Fibroblast of gingiva (primary cell): ENCODE measurements around the gene CCDC63.
A peak's percentile ranks its signal among the peaks of the same experiment; 100 is the strongest.

ENCODE experiments used
- DNase-seq: peaks from one replicate; pipeline ENCODE4 v3.0.0-alpha.2; 2011; ENCODE audit warnings: low read depth

CCDC63 gene

GRCh38 chr12:110846615-110847566 lies at the start of gene CCDC63:
Gene CCDC63 (plus strand): TSS chr12:110846987. CDS start chr12:110852955, 5,968 bp downstream.
- peak; percentile 35 for DNase-seq

GRCh38 chr12:110798461-110798860 lies 48.3 kb upstream of the CCDC63 start:
- DNase-seq = peak; percentile 28

GRCh38 chr12:110802489-110802888 lies 44.3 kb upstream of the CCDC63 start:
- DNase-seq = no peak

- DNase-seq = no peak
These were observed 42.4 kb upstream of the CCDC63 start for GRCh38 chr12:110804406-110804805.

- DNase-seq = no peak
These were observed 39.1 kb upstream of the CCDC63 start for GRCh38 chr12:110807640-110808039.

GRCh38 chr12:110809149-110809548 lies 37.6 kb upstream of the CCDC63 start:
- no peak for DNase-seq

GRCh38 chr12:110811972-110812371 lies 34.8 kb upstream of the CCDC63 start:
- no peak for DNase-seq

- no peak for DNase-seq
These were observed 33.5 kb upstream of the CCDC63 start for GRCh38 chr12:110813285-110813684.

GRCh38 chr12:110813756-110814155 lies 33.0 kb upstream of the CCDC63 start:
- no peak for DNase-seq

GRCh38 chr12:110816248-110816647 lies 30.5 kb upstream of the CCDC63 start:
- DNase-seq = no peak

GRCh38 chr12:110816779-110817178 lies 30.0 kb upstream of the CCDC63 start:
- no peak for DNase-seq

- DNase-seq = no peak
These were observed 28.3 kb upstream of the CCDC63 start for GRCh38 chr12:110818511-110818910.

GRCh38 chr12:110819150-110819549 lies 27.6 kb upstream of the CCDC63 start:
- DNase-seq = no peak

- no peak for DNase-seq
These were observed 27.1 kb upstream of the CCDC63 start for GRCh38 chr12:110819646-110820045.

- no peak for DNase-seq
These were observed 24.9 kb upstream of the CCDC63 start for GRCh38 chr12:110821917-110822316.

- no peak for DNase-seq
These were observed 23.9 kb upstream of the CCDC63 start for GRCh38 chr12:110822821-110823415.

- no peak for DNase-seq
These were observed 22.4 kb upstream of the CCDC63 start for GRCh38 chr12:110824342-110824741.

GRCh38 chr12:110825530-110825929 lies 21.3 kb upstream of the CCDC63 start:
- DNase-seq = no peak

- peak; percentile 75 for DNase-seq
These were observed 20.1 kb upstream of the CCDC63 start for GRCh38 chr12:110826592-110827200.

- no peak for DNase-seq
These were observed 17.5 kb upstream of the CCDC63 start for GRCh38 chr12:110829308-110829707.

GRCh38 chr12:110836291-110836690 lies 10.5 kb upstream of the CCDC63 start:
- no peak for DNase-seq

- no peak for DNase-seq
These were observed 5.8 kb upstream of the CCDC63 start for GRCh38 chr12:110841007-110841406.

- no peak for DNase-seq
These were observed 2.7 kb upstream of the CCDC63 start for GRCh38 chr12:110844131-110844530.
